Measurements from ENCODE around the gene B4GALT1.
"Not testable (repeated sequence)": the region's sequence is repeated elsewhere in the genome, so short reads cannot be mapped to it uniquely, and the experiment has no call there.

B4GALT1 gene

DNA sequence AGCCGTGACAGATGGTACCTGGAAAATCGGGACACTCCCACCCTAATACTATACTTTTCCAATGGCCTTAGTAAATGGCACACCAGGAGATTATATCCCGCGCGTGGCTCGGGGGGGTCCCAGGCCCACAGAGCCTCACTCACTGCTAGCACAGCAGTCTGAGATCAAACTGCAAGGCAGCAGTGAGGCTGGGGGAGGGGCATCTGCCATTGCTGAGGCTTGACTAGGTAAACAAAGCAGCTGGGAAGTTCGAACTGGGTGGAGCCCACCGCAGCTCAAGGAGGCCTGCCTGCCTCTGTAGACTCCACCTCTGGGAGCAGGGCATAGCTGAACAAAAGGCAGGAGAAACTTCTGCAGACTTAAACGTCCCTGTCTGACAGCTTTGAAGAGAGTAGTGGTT is 81.5 kb downstream of the B4GALT1 start:
- H3K9me3 ChIP-seq (ENCODE audit: control extremely low read depth in 1 of 5, control insufficient read depth in 4 of 5, insufficient read depth in 2 of 5, low read depth in 1 of 5, low read length in 4 of 5); H3K27me3 ChIP-seq (replicated peaks in 2 of 5; ENCODE audit: control insufficient read depth in 4 of 5, insufficient read depth in 5 of 5, low read length in 4 of 5); H3K36me3 ChIP-seq (ENCODE audit: control insufficient read depth in 4 of 4, insufficient read depth in 4 of 4, low read length in 3 of 4); H3K27ac ChIP-seq (ENCODE audit: insufficient read depth in 1 of 2, low read depth in 1 of 2, low read length in 2 of 2, poor library complexity in 1 of 2, severe bottlenecking in 2 of 2); DNase-seq; H3K4me3 ChIP-seq (ENCODE audit: control insufficient read depth in 1 of 7, extremely low read depth in 1 of 7, insufficient read depth in 4 of 7, low read depth in 2 of 7, low read length in 6 of 7); POLR2A ChIA-PET: not testable (repeated sequence)
- CTCF ChIA-PET, result interaction anchor here (1.1 kb wide), 1 partner anchor 85 kb away, joined by 4 read pairs; no protein-coding TSS in a partner anchor
- 99% methylated on average over 7 of the region's 9 CpGs for WGBS (ENCODE audit: insufficient coverage)
- peaks cover 17 to 26% (median 25%) of the 10 kb centered on the region in 4 experiments for H3K4me1 ChIP-seq (ENCODE audit: control extremely low read depth in 1 of 4, control insufficient read depth in 4 of 4, insufficient read depth in 4 of 4, low read length in 3 of 4)

DNA sequence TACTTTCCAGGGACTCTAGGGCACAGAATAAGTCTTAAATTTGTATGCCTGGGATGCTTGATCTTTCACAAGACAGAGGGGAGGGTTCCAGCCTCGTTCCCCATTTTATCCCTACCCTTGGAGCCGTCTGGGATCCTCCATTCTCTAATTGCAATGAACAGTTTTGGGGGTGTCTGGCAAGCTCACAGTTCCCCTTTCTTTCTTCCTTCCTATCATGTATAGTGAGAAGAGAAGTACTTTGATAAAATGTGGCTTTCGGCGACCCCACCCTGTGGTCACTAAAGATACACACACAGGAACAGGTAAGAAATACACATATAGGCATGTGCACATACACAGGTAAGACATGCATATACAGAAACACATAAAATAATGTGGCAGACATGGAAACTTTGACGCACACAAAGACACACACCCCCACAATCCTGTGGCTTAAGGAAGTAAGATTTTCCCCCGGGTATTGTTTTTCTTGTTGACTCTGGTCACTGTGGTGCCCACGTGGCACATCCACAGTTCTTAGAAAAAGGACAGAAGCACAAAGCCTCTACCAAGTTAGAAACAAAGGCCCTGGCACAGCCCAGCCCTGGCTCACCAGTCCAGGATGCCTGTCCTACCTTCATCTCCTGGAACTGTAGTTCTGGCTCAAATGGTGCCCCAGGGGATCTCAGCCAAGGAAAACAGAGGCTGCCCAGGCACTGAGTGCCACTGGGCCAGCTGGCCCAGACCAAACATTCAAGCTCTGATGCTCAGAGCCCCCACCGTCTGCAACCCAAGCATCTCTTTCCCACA is 84.4 kb downstream of the B4GALT1 start:
- no peaks in the 10 kb centered on the region for H3K36me3 ChIP-seq (ENCODE audit: control insufficient read depth in 4 of 4, insufficient read depth in 4 of 4, low read length in 3 of 4)
- H3K27ac ChIP-seq (ENCODE audit: insufficient read depth in 1 of 2, low read depth in 1 of 2, low read length in 2 of 2, poor library complexity in 1 of 2, severe bottlenecking in 2 of 2), result no peak overlapping the region
- H3K4me1 ChIP-seq (ENCODE audit: control extremely low read depth in 1 of 4, control insufficient read depth in 4 of 4, insufficient read depth in 4 of 4, low read length in 3 of 4), result peaks cover 19 to 33% (median 29%) of the 10 kb centered on the region in 4 experiments
- DNase-seq, result peak; percentile 20 to 54 (median 44)
- ChIA-PET POLR2A (no interaction called here), CTCF (interaction anchor here (1.0 to 2.8 kb wide), 12 partner anchors 10 to 158 kb away, joined by 3 to 29 read pairs (median 4); partner anchors contain the start of genes B4GALT1 and SPINK4)
- peak overlapping the region in 1 of 7 experiments; percentile 1 for H3K4me3 ChIP-seq (ENCODE audit: control insufficient read depth in 1 of 7, extremely low read depth in 1 of 7, insufficient read depth in 4 of 7, low read depth in 2 of 7, low read length in 6 of 7)
- no peaks in the 10 kb centered on the region for H3K9me3 ChIP-seq (ENCODE audit: control extremely low read depth in 1 of 5, control insufficient read depth in 4 of 5, insufficient read depth in 2 of 5, low read depth in 1 of 5, low read length in 4 of 5)
- no peaks in the 10 kb centered on the region for H3K27me3 ChIP-seq (replicated peaks in 2 of 5; ENCODE audit: control insufficient read depth in 4 of 5, insufficient read depth in 5 of 5, low read length in 4 of 5)
- WGBS (ENCODE audit: insufficient coverage), result 30% methylated on average over 2 of the region's 8 CpGs

DNA sequence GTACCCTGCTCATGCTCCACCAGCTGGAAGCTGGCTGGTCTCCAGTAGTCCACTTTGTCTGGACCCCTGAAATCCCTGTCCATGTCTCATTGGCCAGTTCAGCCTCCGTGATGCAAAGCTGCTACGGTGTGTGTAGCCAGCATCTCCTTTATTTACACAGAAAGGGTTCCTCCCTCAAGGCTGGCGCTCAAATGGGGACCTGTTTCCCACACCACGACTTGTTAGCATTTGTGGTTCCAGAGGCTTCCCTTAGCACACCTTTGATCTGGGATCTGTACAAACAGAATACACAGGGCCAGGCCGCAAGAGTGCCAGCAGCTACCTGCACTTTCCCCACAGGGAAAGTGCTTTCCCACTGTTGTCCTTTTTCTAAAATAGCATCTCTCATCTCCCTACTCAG is 85.0 kb downstream of the B4GALT1 start:
- peak overlapping the region in 1 of 7 experiments; percentile 1 for H3K4me3 ChIP-seq (ENCODE audit: control insufficient read depth in 1 of 7, extremely low read depth in 1 of 7, insufficient read depth in 4 of 7, low read depth in 2 of 7, low read length in 6 of 7)
- DNase-seq, result no peak
- no peaks in the 10 kb centered on the region for H3K36me3 ChIP-seq (ENCODE audit: control insufficient read depth in 4 of 4, insufficient read depth in 4 of 4, low read length in 3 of 4)
- peaks cover 19 to 33% (median 30%) of the 10 kb centered on the region in 4 experiments for H3K4me1 ChIP-seq (ENCODE audit: control extremely low read depth in 1 of 4, control insufficient read depth in 4 of 4, insufficient read depth in 4 of 4, low read length in 3 of 4)
- ChIA-PET POLR2A (no interaction called here), CTCF (interaction anchor here (1.0 to 2.8 kb wide), 12 partner anchors 9 to 158 kb away, joined by 3 to 29 read pairs (median 4); partner anchors contain the start of genes B4GALT1 and SPINK4)
- H3K9me3 ChIP-seq (ENCODE audit: control extremely low read depth in 1 of 5, control insufficient read depth in 4 of 5, insufficient read depth in 2 of 5, low read depth in 1 of 5, low read length in 4 of 5), result no peaks in the 10 kb centered on the region
- WGBS (ENCODE audit: insufficient coverage), result 63% methylated on average over 5 of the region's 5 CpGs
- H3K27me3 ChIP-seq (replicated peaks in 2 of 5; ENCODE audit: control insufficient read depth in 4 of 5, insufficient read depth in 5 of 5, low read length in 4 of 5), result no peaks in the 10 kb centered on the region
- no peak overlapping the region for H3K27ac ChIP-seq (ENCODE audit: insufficient read depth in 1 of 2, low read depth in 1 of 2, low read length in 2 of 2, poor library complexity in 1 of 2, severe bottlenecking in 2 of 2)

DNA sequence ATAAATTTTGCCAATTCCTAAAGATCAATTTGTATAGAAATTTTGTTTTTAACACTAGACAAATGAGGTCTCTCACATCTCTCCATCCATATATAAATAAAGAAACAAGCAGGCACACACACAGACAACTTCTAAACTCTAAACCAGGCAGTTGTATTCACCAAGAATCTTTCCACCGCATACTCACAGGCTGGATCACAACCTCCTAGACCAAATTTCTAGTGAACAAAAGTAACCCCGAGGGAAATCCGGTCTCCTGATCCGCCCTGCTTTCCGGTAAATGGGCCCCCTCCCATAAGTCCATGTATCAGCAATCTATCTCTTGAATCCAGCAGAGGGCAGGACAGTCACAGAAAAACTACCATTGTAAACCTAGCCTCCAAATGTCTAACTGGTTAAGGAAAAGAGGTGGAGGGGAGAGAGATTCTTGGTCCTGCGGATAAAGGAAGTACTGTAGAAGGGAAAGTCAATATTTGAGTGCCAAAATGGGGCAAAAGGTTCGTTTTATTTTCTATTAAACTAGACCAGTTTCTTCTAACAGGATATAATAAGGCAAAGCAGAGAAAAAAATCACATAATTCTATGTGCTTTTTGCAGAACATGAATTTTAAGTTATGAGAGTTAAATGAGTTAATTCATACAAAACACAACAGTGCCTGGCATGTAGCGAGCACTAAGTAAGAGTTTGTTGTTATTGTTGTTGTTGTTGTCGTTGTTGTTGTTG is 85.8 kb downstream of the B4GALT1 start:
- H3K36me3 ChIP-seq (ENCODE audit: control insufficient read depth in 4 of 4, insufficient read depth in 4 of 4, low read length in 3 of 4), result no peaks in the 10 kb centered on the region
- DNase-seq, result peak; percentile 92 to 97 (median 96)
- no peak overlapping the region for H3K27ac ChIP-seq (ENCODE audit: insufficient read depth in 1 of 2, low read depth in 1 of 2, low read length in 2 of 2, poor library complexity in 1 of 2, severe bottlenecking in 2 of 2)
- WGBS (ENCODE audit: insufficient coverage), result 0% methylated on average over 1 of the region's 9 CpGs
- peak overlapping the region in 6 of 7 experiments; percentile 13 to 72 (median 50) for H3K4me3 ChIP-seq (ENCODE audit: control insufficient read depth in 1 of 7, extremely low read depth in 1 of 7, insufficient read depth in 4 of 7, low read depth in 2 of 7, low read length in 6 of 7)
- H3K9me3 ChIP-seq (ENCODE audit: control extremely low read depth in 1 of 5, control insufficient read depth in 4 of 5, insufficient read depth in 2 of 5, low read depth in 1 of 5, low read length in 4 of 5), result no peaks in the 10 kb centered on the region
- ChIA-PET CTCF (interaction anchor here (0.9 to 2.8 kb wide), 8 partner anchors 15 to 147 kb away, joined by 3 to 29 read pairs (median 4); partner anchors contain the start of gene B4GALT1), POLR2A (no interaction called here)
- peaks cover 19 to 34% (median 32%) of the 10 kb centered on the region in 4 experiments for H3K4me1 ChIP-seq (ENCODE audit: control extremely low read depth in 1 of 4, control insufficient read depth in 4 of 4, insufficient read depth in 4 of 4, low read length in 3 of 4)
- no peaks in the 10 kb centered on the region for H3K27me3 ChIP-seq (replicated peaks in 2 of 5; ENCODE audit: control insufficient read depth in 4 of 5, insufficient read depth in 5 of 5, low read length in 4 of 5)

DNA sequence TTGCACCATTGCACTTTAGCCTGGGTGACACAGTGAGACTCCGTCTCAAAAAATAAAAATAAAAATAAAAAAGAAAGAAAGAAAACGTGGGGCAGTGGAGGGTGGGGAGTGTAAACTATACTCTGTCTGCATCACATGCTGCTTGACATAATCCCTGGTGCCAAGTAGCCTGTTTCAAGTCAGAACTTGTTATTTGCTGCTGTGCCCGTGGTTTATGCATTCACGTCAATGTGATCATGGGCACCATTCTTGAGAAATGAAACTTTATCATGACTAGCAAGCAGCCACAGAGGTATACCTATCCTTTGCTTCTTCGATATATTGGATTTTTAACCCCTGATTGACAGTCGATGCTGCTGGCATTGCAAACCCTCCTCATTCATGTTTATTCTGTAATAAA is 86.6 kb downstream of the B4GALT1 start:
- ChIA-PET POLR2A (no interaction called here), CTCF (interaction anchor here (0.7 to 2.6 kb wide), 4 partner anchors 46 to 148 kb away, joined by 3 to 18 read pairs (median 4); no protein-coding TSS in a partner anchor)
- WGBS (ENCODE audit: insufficient coverage), result 71% methylated on average over 3 of the region's 6 CpGs
- Histone ChIP-seq H3K27me3 (replicated peaks in 2 of 5; ENCODE audit: control insufficient read depth in 4 of 5, insufficient read depth in 5 of 5, low read length in 4 of 5) (no peaks in the 10 kb centered on the region), H3K4me3 (ENCODE audit: control insufficient read depth in 1 of 7, extremely low read depth in 1 of 7, insufficient read depth in 4 of 7, low read depth in 2 of 7, low read length in 6 of 7) (peak overlapping the region in 5 of 7 experiments; percentile 32 to 72 (median 52)), H3K9me3 (ENCODE audit: control extremely low read depth in 1 of 5, control insufficient read depth in 4 of 5, insufficient read depth in 2 of 5, low read depth in 1 of 5, low read length in 4 of 5) (no peaks in the 10 kb centered on the region), H3K36me3 (ENCODE audit: control insufficient read depth in 4 of 4, insufficient read depth in 4 of 4, low read length in 3 of 4) (no peaks in the 10 kb centered on the region), H3K4me1 (ENCODE audit: control extremely low read depth in 1 of 4, control insufficient read depth in 4 of 4, insufficient read depth in 4 of 4, low read length in 3 of 4) (peaks cover 25 to 41% (median 38%) of the 10 kb centered on the region in 4 experiments), H3K27ac (ENCODE audit: insufficient read depth in 1 of 2, low read depth in 1 of 2, low read length in 2 of 2, poor library complexity in 1 of 2, severe bottlenecking in 2 of 2) (no peak overlapping the region)
- peak in 1 of 3 donors; percentile 11 for DNase-seq

DNA sequence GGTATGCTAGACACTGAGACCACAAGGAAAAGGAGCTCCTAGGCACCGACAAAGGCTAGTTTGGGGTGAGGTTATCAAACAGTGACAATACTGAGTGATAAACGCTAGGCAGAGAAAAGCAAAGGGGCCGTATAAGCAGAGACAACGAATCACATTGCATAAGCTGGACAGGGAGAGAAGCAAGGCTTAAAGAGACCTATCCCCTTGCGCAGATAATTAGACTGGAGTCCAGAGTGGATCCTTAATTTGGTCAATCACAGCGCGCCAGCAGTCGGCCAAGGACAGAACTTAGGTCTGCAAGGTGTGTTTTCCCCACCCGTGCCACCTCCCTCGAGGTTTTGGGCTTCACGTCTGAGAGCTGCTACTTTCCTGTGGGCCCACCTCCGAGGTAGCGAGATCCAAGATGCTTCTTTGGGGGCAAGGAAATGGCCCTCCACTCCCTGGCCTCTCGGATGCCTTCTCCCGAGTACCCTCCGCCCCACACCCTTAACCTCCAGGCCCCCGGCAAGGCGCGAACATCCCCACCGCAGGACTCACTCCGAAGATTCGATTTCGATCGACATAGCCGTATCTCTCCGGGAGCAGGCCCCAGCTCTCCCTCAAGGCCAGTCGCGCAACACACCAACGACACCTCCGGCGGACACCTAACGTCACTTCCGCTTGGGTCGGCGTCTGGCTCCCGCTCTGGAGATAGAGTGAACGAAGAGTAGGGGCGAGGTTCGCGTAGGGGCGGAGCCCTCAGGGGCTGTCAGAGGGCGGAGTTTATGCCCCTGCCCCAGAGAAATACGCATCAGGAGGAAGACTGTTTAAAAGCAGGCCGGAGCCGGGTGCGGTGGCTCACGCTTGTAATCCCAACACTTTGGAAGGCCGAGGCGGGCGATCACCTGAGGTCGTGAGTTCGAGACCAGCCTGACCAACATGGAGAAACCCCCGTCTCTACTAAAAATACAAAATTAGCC is 90.8 kb downstream of the B4GALT1 start, which contains the start of gene SMU1:
TSS of gene SMU1 (minus strand) at position 629 of the 959 bp plus-strand sequence. CDS start at position 563, 66 bp downstream.
- peak; percentile 98 to 99 (median 99) for DNase-seq
- ChIA-PET CTCF (interaction anchor here (1.1 to 1.8 kb wide), 8 partner anchors 10 to 189 kb away, joined by 3 to 8 read pairs (median 3); no protein-coding TSS in a partner anchor), POLR2A (interaction anchor here (0.9 to 1.5 kb wide), 3 partner anchors 18 to 94 kb away, joined by 3 to 8 read pairs (median 5); partner anchors contain the start of gene B4GALT1)
- under 1% methylated on average over 51 of the region's 53 CpGs for WGBS (ENCODE audit: insufficient coverage)
- Histone ChIP-seq H3K4me1 (ENCODE audit: control extremely low read depth in 1 of 4, control insufficient read depth in 4 of 4, insufficient read depth in 4 of 4, low read length in 3 of 4) (peaks cover 16 to 26% (median 23%) of the 10 kb centered on the region in 4 experiments), H3K27me3 (replicated peaks in 2 of 5; ENCODE audit: control insufficient read depth in 4 of 5, insufficient read depth in 5 of 5, low read length in 4 of 5) (no peaks in the 10 kb centered on the region), H3K9me3 (ENCODE audit: control extremely low read depth in 1 of 5, control insufficient read depth in 4 of 5, insufficient read depth in 2 of 5, low read depth in 1 of 5, low read length in 4 of 5) (no peaks in the 10 kb centered on the region), H3K27ac (ENCODE audit: insufficient read depth in 1 of 2, low read depth in 1 of 2, low read length in 2 of 2, poor library complexity in 1 of 2, severe bottlenecking in 2 of 2) (peak within 1 kb of the TSS; percentile 96 to 99), H3K4me3 (ENCODE audit: control insufficient read depth in 1 of 7, extremely low read depth in 1 of 7, insufficient read depth in 4 of 7, low read depth in 2 of 7, low read length in 6 of 7) (peak within 1 kb of the TSS; percentile 72 to 99 (median 93)), H3K36me3 (ENCODE audit: control insufficient read depth in 4 of 4, insufficient read depth in 4 of 4, low read length in 3 of 4) (peaks cover 0 to 25% (median 15%) of the 10 kb centered on the region in 4 experiments)

All from common myeloid progenitor, CD34-positive (primary cell).